GM18526 (cell line): ENCODE measurements around the gene CANT1.

Source experiments
- POLR2A ChIP-seq: IDR thresholded peaks from 3 replicates; pipeline ENCODE4 v1.6.1; 2011; ENCODE audit not compliant: insufficient read length; ENCODE audit errors: extremely low read depth

CANT1 gene

GRCh38 chr17:79009397-79010303 is at the start of gene CANT1:
TSS of gene CANT1 (minus strand) at chr17:79009764. CDS start at chr17:78997622, 12,142 bp downstream.
- TF ChIP-seq POLR2A = peak; percentile 74

- TF ChIP-seq POLR2A = no peak
These were observed 48.3 kb upstream of the CANT1 start for GRCh38 chr17:79057737-79058385.

- TF ChIP-seq POLR2A = no peak
These were observed 45.6 kb upstream of the CANT1 start for GRCh38 chr17:79055197-79055596.

- TF ChIP-seq POLR2A = no peak
These were observed 44.8 kb upstream of the CANT1 start for GRCh38 chr17:79054200-79054960.

- no peak for TF ChIP-seq POLR2A
These were observed 43.8 kb upstream of the CANT1 start for GRCh38 chr17:79053251-79053925.

GRCh38 chr17:79052131-79052530 is 42.6 kb upstream of the CANT1 start:
- no peak for TF ChIP-seq POLR2A

- TF ChIP-seq POLR2A = no peak
These were observed 41.7 kb upstream of the CANT1 start for GRCh38 chr17:79051306-79051705.

- TF ChIP-seq POLR2A = no peak
These were observed 41.0 kb upstream of the CANT1 start for GRCh38 chr17:79050551-79050950.

GRCh38 chr17:79049821-79050220 is 40.3 kb upstream of the CANT1 start:
- no peak for TF ChIP-seq POLR2A

GRCh38 chr17:79048826-79049755 is 39.5 kb upstream of the CANT1 start:
- TF ChIP-seq POLR2A = no peak

GRCh38 chr17:79047923-79048825 is 38.6 kb upstream of the CANT1 start:
- no peak for TF ChIP-seq POLR2A

- no peak for TF ChIP-seq POLR2A
These were observed 37.8 kb upstream of the CANT1 start for GRCh38 chr17:79047291-79047920.

- TF ChIP-seq POLR2A = no peak
These were observed 37.3 kb upstream of the CANT1 start for GRCh38 chr17:79046916-79047280.
